Erythroblast (primary cell): ENCODE results near the gene FOLR2.

Source experiments
- GATA1 ChIP-seq: IDR thresholded peaks from 2 replicates; pipeline ENCODE4 v1.6.1; 2011; ENCODE audit warnings: low read depth, mild to moderate bottlenecking, control low read depth, low read length, moderate library complexity
- POLR2A ChIP-seq: IDR thresholded peaks from 2 replicates; pipeline ENCODE4 v1.6.1; 2011; ENCODE audit warnings: mild to moderate bottlenecking, low read length

DNA sequence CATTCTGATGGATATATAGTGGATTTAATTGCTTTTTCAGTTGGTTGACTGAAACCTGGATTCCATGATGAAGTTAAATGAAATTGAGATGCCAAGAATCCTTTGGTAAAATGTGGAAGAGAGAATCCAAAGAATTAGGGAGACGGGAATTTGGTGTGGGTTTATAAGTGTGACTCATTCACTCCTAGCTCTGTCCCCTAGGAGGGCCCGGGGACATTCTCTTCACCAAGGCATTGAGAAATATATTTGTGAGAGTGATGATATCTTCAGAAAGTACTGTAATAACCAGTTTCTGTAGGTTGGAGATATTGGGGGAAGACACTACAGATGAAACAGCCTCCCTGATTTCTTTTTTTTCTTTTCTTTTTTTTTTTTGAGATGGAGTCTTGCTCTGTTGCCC is 41.0 kb downstream of the FOLR2 start:
- no peak for TF ChIP-seq POLR2A
- no peak for TF ChIP-seq GATA1
